ENCODE results near the gene NLRP3.

The NLRP3 gene

GRCh38 chr1:247453997-247454396, 38.0 kb downstream of the NLRP3 start:
- H3K4me1 ChIP-seq, result no peaks in the 10 kb centered on the region
- no peaks in the 10 kb centered on the region for H3K9me3 ChIP-seq
- no peak overlapping the region for H3K4me3 ChIP-seq (ENCODE audit: low read depth, low read length)
- H3K27me3 ChIP-seq, result peaks cover 12% of the 10 kb centered on the region
- DNase-seq, result no peak
- no peaks in the 10 kb centered on the region for H3K36me3 ChIP-seq
- TF ChIP-seq, protein P1, sequence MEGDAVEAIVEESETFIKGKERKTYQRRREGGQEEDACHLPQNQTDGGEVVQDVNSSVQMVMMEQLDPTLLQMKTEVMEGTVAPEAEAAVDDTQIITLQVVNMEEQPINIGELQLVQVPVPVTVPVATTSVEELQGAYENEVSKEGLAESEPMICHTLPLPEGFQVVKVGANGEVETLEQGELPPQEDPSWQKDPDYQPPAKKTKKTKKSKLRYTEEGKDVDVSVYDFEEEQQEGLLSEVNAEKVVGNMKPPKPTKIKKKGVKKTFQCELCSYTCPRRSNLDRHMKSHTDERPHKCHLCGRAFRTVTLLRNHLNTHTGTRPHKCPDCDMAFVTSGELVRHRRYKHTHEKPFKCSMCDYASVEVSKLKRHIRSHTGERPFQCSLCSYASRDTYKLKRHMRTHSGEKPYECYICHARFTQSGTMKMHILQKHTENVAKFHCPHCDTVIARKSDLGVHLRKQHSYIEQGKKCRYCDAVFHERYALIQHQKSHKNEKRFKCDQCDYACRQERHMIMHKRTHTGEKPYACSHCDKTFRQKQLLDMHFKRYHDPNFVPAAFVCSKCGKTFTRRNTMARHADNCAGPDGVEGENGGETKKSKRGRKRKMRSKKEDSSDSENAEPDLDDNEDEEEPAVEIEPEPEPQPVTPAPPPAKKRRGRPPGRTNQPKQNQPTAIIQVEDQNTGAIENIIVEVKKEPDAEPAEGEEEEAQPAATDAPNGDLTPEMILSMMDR (IDR thresholded peaks at IDR 0.05; ENCODE audit: low read depth, low read length), result no peak

DNA sequence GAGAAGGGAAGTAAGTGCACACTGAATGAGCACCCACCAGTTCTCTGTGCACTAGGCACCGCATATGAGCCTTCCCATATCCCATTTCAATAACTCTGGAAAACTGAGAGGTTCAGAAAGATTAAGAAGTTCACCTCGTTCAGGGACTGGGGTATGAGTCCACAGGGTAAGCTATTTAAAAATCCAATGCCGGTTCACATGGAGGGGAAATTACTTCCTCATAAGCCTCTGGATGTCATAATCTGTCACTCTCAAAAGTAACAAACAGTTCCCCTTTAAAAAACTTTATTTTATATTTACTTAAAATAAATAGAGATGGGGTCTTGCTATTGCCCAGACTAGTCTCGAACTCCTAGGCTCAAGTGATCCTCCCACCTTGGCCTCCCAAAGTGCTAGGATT, 40.0 kb downstream of the NLRP3 start:
- no peak for DNase-seq
- Histone ChIP-seq H3K4me3 (ENCODE audit: low read depth, low read length) (no peak overlapping the region), H3K27me3 (peaks cover 6% of the 10 kb centered on the region), H3K36me3 (no peaks in the 10 kb centered on the region), H3K4me1 (no peaks in the 10 kb centered on the region), H3K9me3 (no peaks in the 10 kb centered on the region)
- TF ChIP-seq, protein P1 (IDR thresholded peaks at IDR 0.05; ENCODE audit: low read depth, low read length), result no peak

- no peaks in the 10 kb centered on the region; the same call in 1 of the 2 replicates for H3K27me3 ChIP-seq
- no peaks in the 10 kb centered on the region for H3K9me3 ChIP-seq
- H3K4me1 ChIP-seq, result no peaks in the 10 kb centered on the region
- no peak overlapping the region for H3K4me3 ChIP-seq (ENCODE audit: low read depth, low read length)
- H3K36me3 ChIP-seq, result no peaks in the 10 kb centered on the region
- no peak for DNase-seq
- TF ChIP-seq, protein P1 (IDR thresholded peaks at IDR 0.05; ENCODE audit: low read depth, low read length), result no peak
Observed at GRCh38 chr1:247456914-247457639, 41.1 kb downstream of the NLRP3 start.

DNA sequence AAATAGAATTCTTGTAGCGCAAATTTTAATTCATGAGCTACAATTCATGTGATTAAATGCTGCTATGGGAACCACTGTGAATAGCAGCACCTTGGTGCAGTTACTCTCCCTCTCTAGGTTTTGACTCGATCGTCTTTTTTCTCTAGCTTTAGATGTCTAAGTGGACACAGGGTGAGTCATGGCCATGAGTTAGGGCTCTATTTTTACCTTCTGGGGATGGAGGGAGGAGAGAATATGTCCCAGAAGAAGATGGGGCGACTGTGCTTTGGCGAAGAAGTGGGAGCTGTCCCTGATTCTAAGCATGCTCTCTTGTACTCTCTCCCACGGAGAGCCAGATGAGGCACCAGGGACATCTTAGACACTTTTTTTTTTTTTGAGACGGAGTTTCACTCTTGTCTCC, 43.5 kb downstream of the NLRP3 start:
- H3K9me3 ChIP-seq, result no peaks in the 10 kb centered on the region
- H3K27me3 ChIP-seq, result no peaks in the 10 kb centered on the region; the same call in none of the 2 replicates
- no peaks in the 10 kb centered on the region for H3K36me3 ChIP-seq
- no peaks in the 10 kb centered on the region for H3K4me1 ChIP-seq
- H3K4me3 ChIP-seq (ENCODE audit: low read depth, low read length), result no peak overlapping the region
- TF ChIP-seq, protein P1 (IDR thresholded peaks at IDR 0.05; ENCODE audit: low read depth, low read length), result no peak
- no peak for DNase-seq

DNA sequence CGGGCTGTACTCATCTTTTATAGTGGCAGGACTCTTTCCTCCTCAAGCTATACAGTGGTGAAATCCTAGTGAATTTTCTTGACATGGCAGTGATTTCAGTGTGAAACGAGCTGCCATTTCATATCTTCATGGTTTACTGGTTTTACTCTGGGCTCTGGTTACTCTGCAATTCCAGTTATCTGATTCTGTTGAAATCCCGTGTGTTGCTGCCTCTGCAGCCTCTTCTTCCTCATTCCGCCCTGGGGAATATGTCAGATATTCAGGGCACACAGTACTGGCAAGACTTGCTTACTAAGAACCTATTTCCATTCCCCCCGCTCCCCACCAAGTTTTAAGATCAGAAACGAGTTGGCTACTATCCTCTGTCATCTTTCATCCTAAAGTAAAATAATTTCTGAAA, 49.8 kb downstream of the NLRP3 start:
- TF ChIP-seq, protein P1 (IDR thresholded peaks at IDR 0.05; ENCODE audit: low read depth, low read length), result no peak
- no peaks in the 10 kb centered on the region for H3K9me3 ChIP-seq
- H3K36me3 ChIP-seq, result no peaks in the 10 kb centered on the region
- DNase-seq, result no peak
- H3K4me3 ChIP-seq (ENCODE audit: low read depth, low read length), result no peak overlapping the region
- peaks cover 10% of the 10 kb centered on the region for H3K27me3 ChIP-seq
- H3K4me1 ChIP-seq, result no peaks in the 10 kb centered on the region

- Histone ChIP-seq H3K4me1 (no peaks in the 10 kb centered on the region), H3K4me3 (ENCODE audit: low read depth, low read length) (no peak overlapping the region), H3K9me3 (no peaks in the 10 kb centered on the region), H3K27me3 (peaks cover 10% of the 10 kb centered on the region), H3K36me3 (no peaks in the 10 kb centered on the region)
- no peak for DNase-seq
- TF ChIP-seq, protein P1 (IDR thresholded peaks at IDR 0.05; ENCODE audit: low read depth, low read length), result no peak
Observed at GRCh38 chr1:247467129-247467528, 51.2 kb downstream of the NLRP3 start.
